Right lobe of liver (tissue), 5 donors: ENCODE results near the gene VN1R4. TPM values are rescaled to one million over a fixed set of nuclear protein-coding genes. Genes with fewer than 3 reads are reported as not detected.

Source experiments
- total RNA-seq, 6 experiments: library from RNA; depleted of rRNA in 2 of 6; stranded (reverse); fragments of >200 nt in 2 of 6; fragmentation: NEBNext Ultra II Directional in 3 of 6; extraction: Animal tissue kit (Norgen Biotek cat#: 25700) in 3 of 6; gene quantifications; one replicate each; pipeline versions ENCODE4 v1.1.0 to v1.2.4, GENCODE V29; 2016 to 2023
- donor health status: DM: no; HTN: no; CAD: no.
- donor health status: DM: no; HTN: no; CAD: no.
- donor health status: DM: no; HTN: yes; CAD: no.
- donor health status: DM: no; HTN: yes; CAD: no.

Gene VN1R4
- total RNA-seq, 6 experiments from 2014 or later = not detected

Other genes starting within 250 kb of the VN1R4 start
- not detected for gene ERVV-2, start 223.0 kb downstream of the VN1R4 start, total RNA-seq
- gene ZNF160, start 164.3 kb downstream of the VN1R4 start, total RNA-seq = 10 to 100 TPM in 5 of 6 experiments, 1 to 10 TPM in 1; 6.6 to 18.9 (median 13.9) TPM
- 1 to 10 TPM in 1 of 6 experiments, under 1 TPM in 5; 0.12 to 1.3 (median 0.47) TPM for gene ZNF415, start 134.8 kb downstream of the VN1R4 start, total RNA-seq
- 1 to 10 TPM in 5 of 6 experiments, under 1 TPM in 1; 0.70 to 4.2 (median 2.0) TPM for gene ZNF347, start 108.7 kb downstream of the VN1R4 start, total RNA-seq
- gene ZNF665, start 74.4 kb downstream of the VN1R4 start, total RNA-seq = under 1 TPM in 5 of 6 experiments, not detected in 1; 0.09 to 0.47 (median 0.32) TPM
- 1 to 10 TPM in 3 of 6 experiments, under 1 TPM in 3; 0.25 to 2.0 (median 1.1) TPM for gene ZNF677, start 12.8 kb downstream of the VN1R4 start, total RNA-seq
- gene VN1R2, start 9.4 kb downstream of the VN1R4 start, total RNA-seq = not detected
- 1 to 10 TPM in 4 of 6 experiments, under 1 TPM in 2; 0.86 to 3.0 (median 1.4) TPM for gene ZNF845, start 66.0 kb upstream of the VN1R4 start, total RNA-seq
- gene ZNF525, start 98.0 kb upstream of the VN1R4 start, total RNA-seq = 1 to 10 TPM; 1.7 to 3.7 (median 2.2) TPM
- gene ZNF765, start 127.4 kb upstream of the VN1R4 start, total RNA-seq = 1 to 10 TPM; 2.2 to 7.7 (median 3.8) TPM
- 1 to 10 TPM; 2.6 to 4.2 (median 3.4) TPM for gene ZNF761, start 164.3 kb upstream of the VN1R4 start, total RNA-seq
- 1 to 10 TPM in 4 of 6 experiments, under 1 TPM in 2; 0.74 to 1.6 (median 1.1) TPM for gene ZNF813, start 200.0 kb upstream of the VN1R4 start, total RNA-seq